H7 (cell line): ENCODE results near the gene PRKAR1B. TPM values are rescaled to one million over a fixed set of nuclear protein-coding genes. Genes with fewer than 3 reads are reported as not detected.

Experiments used
- DNase-seq: peaks from one replicate; pipeline ENCODE4 v3.0.0; 2012
- H3K27me3 ChIP-seq: 2 replicates; pipeline ENCODE4 v1.6.0; 2011; ENCODE audit warnings: mild to moderate bottlenecking, low read length; ENCODE audit not compliant: control insufficient read depth, insufficient read depth
- H3K36me3 ChIP-seq: replicated peaks from 2 replicates; pipeline ENCODE4 v1.5.1; 2011; ENCODE audit warnings: low read length; ENCODE audit not compliant: control insufficient read depth, insufficient read depth
- H3K4me3 ChIP-seq: 2 replicates; pipeline ENCODE4 v1.5.1; 2011; ENCODE audit warnings: low read depth, mild to moderate bottlenecking, control low read depth, low read length, moderate library complexity; ENCODE audit not compliant: insufficient read depth
- total RNA-seq: library from RNA; depleted of rRNA; stranded (reverse); fragments of >200 nt; shearing (Covaris generic); gene quantifications from 2 replicates; pipeline ENCODE4 v1.2.3, GENCODE V29; 2014

Gene PRKAR1B
- total RNA-seq, 1 experiment from 2014 or later, result 32.4 TPM

- Histone ChIP-seq H3K27me3 (no peaks in the 10 kb centered on the region), H3K4me3 (no peak overlapping the region), H3K36me3 (no peaks in the 10 kb centered on the region; the same call in 1 of the 2 replicates)
- no peak for DNase-seq
These were observed 55.6 kb downstream of the PRKAR1B start for GRCh38 chr7:671415-672042.

GRCh38 chr7:670501-671390, 56.3 kb downstream of the PRKAR1B start:
- peak; percentile 52 for DNase-seq
- H3K36me3 ChIP-seq, result no peaks in the 10 kb centered on the region; the same call in 1 of the 2 replicates
- H3K27me3 ChIP-seq, result no peaks in the 10 kb centered on the region
- no peak overlapping the region for H3K4me3 ChIP-seq

- no peak overlapping the region for H3K4me3 ChIP-seq
- no peaks in the 10 kb centered on the region for H3K36me3 ChIP-seq
- DNase-seq, result no peak
- no peaks in the 10 kb centered on the region for H3K27me3 ChIP-seq
These were observed 58.1 kb downstream of the PRKAR1B start for GRCh38 chr7:668958-669357.

- Histone ChIP-seq H3K36me3 (no peaks in the 10 kb centered on the region), H3K27me3 (no peaks in the 10 kb centered on the region), H3K4me3 (no peak overlapping the region)
- no peak for DNase-seq
These were observed 58.7 kb downstream of the PRKAR1B start for GRCh38 chr7:668139-668931.

GRCh38 chr7:666454-667292, 60.4 kb downstream of the PRKAR1B start:
- no peak overlapping the region for H3K4me3 ChIP-seq
- no peaks in the 10 kb centered on the region for H3K27me3 ChIP-seq
- H3K36me3 ChIP-seq, result no peaks in the 10 kb centered on the region
- no peak for DNase-seq

GRCh38 chr7:665736-666453, 61.2 kb downstream of the PRKAR1B start:
- Histone ChIP-seq H3K36me3 (no peaks in the 10 kb centered on the region), H3K27me3 (no peaks in the 10 kb centered on the region), H3K4me3 (no peak overlapping the region)
- DNase-seq, result peak; percentile 85

- DNase-seq, result peak; percentile 84
- H3K36me3 ChIP-seq, result no peaks in the 10 kb centered on the region
- H3K27me3 ChIP-seq, result no peaks in the 10 kb centered on the region
- no peak overlapping the region for H3K4me3 ChIP-seq
These were observed 61.9 kb downstream of the PRKAR1B start for GRCh38 chr7:664997-665735.

GRCh38 chr7:664402-664775, 62.7 kb downstream of the PRKAR1B start:
- DNase-seq, result no peak
- Histone ChIP-seq H3K27me3 (no peaks in the 10 kb centered on the region), H3K4me3 (no peak overlapping the region), H3K36me3 (no peaks in the 10 kb centered on the region)

GRCh38 chr7:662576-662975, 64.5 kb downstream of the PRKAR1B start:
- no peak overlapping the region for H3K4me3 ChIP-seq
- DNase-seq, result no peak

GRCh38 chr7:659996-660395, 67.1 kb downstream of the PRKAR1B start:
- H3K36me3 ChIP-seq, result no peaks in the 10 kb centered on the region
- H3K4me3 ChIP-seq, result no peak overlapping the region
- peak; percentile 52 for DNase-seq
- no peaks in the 10 kb centered on the region for H3K27me3 ChIP-seq

More at GRCh38 chr7:662576-662975, 64.5 kb downstream of the PRKAR1B start:
- Histone ChIP-seq H3K27me3 (no peaks in the 10 kb centered on the region), H3K36me3 (no peaks in the 10 kb centered on the region)

GRCh38 chr7:659306-659847, 67.7 kb downstream of the PRKAR1B start:
- no peaks in the 10 kb centered on the region for H3K27me3 ChIP-seq
- H3K4me3 ChIP-seq, result no peak overlapping the region
- no peaks in the 10 kb centered on the region for H3K36me3 ChIP-seq
- no peak for DNase-seq

- Histone ChIP-seq H3K4me3 (no peak overlapping the region), H3K27me3 (no peaks in the 10 kb centered on the region), H3K36me3 (no peaks in the 10 kb centered on the region)
- DNase-seq, result no peak
These were observed 69.4 kb downstream of the PRKAR1B start for GRCh38 chr7:657565-658119.
